ENCODE measurements around the gene ATP8B4.

Gene ATP8B4

GRCh38 chr15:49809894-49810609 is 309.0 kb downstream of the ATP8B4 start:
- DNase-seq (no peak), ATAC-seq (no peak)
- Mint-ChIP-seq H3K27ac (no peak overlapping the region), H3K36me3 (ENCODE audit: low read depth) (no peaks in the 10 kb centered on the region), H3K4me3 (no peak overlapping the region), H3K27me3 (peaks cover 8% of the 10 kb centered on the region), H3K4me1 (peaks cover 1% of the 10 kb centered on the region), H3K9me3 (no peaks in the 10 kb centered on the region)

GRCh38 chr15:49808341-49808740 is 310.7 kb downstream of the ATP8B4 start:
- ATAC-seq (no peak), DNase-seq (no peak)
- H3K9me3 Mint-ChIP-seq = peaks cover under 1% of the 10 kb centered on the region
- no peak overlapping the region for H3K4me3 Mint-ChIP-seq
- no peaks in the 10 kb centered on the region for H3K4me1 Mint-ChIP-seq
- no peaks in the 10 kb centered on the region for H3K36me3 Mint-ChIP-seq (ENCODE audit: low read depth)
- H3K27ac Mint-ChIP-seq = no peak overlapping the region
- peaks cover 6% of the 10 kb centered on the region for H3K27me3 Mint-ChIP-seq
